Measurements from ENCODE around the gene IRX2. TPM values are rescaled to one million over a fixed set of nuclear protein-coding genes. Genes with fewer than 3 reads are reported as not detected.

Gene IRX2
- total RNA-seq, 2 donors from 2014 or later = 0.12 TPM; not detected in 1

- no peak overlapping the region for H3K9ac ChIP-seq (ENCODE audit: low read depth in 2 of 2, low read length in 2 of 2)
- no peaks in the 10 kb centered on the region for H3K27me3 ChIP-seq
- H3K27ac ChIP-seq = no peak overlapping the region
- H3K36me3 ChIP-seq = no peaks in the 10 kb centered on the region
- no peak for TF ChIP-seq CTCF (IDR thresholded peaks at IDR 0.05)
- no peaks in the 10 kb centered on the region for H3K9me3 ChIP-seq
- H3K4me1 ChIP-seq = no peaks in the 10 kb centered on the region
- DNase-seq = no peak
- H3K4me3 ChIP-seq = no peak overlapping the region
- intact Hi-C loops (cut with DNase I) = no loop called here
Measured at GRCh38 chr5:2697041-2697440, 54.4 kb downstream of the IRX2 start.
